Measurements from ENCODE around the gene PSMF1.
"Not testable (repeated sequence)": the region's sequence is repeated elsewhere in the genome, so short reads cannot be mapped to it uniquely, and the experiment has no call there.

The PSMF1 gene

DNA sequence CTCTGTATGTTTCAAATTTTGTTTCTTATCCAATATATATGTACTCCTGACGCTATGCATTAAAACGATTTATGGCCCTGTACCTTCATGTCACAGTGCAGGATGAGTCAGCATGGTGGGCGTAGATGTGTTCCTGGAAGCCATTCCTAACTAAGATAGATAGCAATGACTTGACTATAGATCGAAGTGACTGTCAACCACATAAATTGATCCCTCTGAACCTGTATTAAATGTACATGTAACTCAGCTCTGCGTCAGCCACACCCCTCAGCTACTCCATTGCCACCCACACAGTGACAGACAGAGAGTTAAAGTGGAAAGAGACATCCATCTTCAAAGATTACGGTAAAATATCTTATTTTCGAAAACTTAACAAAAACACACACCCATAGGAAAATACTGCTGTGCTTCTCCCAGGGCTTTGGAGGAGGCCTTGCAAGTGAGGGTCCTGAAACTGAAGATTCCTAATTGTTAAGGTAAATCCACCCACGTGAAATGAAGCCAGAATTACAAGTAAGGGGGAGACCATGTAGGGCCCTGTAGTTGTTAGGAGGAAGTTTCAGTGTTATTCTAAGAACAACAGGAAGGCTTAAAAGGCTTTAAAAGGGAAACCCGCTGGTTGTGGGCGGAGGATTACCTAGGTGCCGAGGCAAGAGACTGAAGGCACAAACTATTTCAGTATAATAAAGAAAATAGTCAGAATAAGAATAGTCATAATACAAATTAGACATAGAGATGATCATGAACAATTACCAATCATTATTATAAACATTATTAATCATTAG, 97.2 kb downstream of the PSMF1 start:
- no peak for DNase-seq (ENCODE audit: low read depth)

DNA sequence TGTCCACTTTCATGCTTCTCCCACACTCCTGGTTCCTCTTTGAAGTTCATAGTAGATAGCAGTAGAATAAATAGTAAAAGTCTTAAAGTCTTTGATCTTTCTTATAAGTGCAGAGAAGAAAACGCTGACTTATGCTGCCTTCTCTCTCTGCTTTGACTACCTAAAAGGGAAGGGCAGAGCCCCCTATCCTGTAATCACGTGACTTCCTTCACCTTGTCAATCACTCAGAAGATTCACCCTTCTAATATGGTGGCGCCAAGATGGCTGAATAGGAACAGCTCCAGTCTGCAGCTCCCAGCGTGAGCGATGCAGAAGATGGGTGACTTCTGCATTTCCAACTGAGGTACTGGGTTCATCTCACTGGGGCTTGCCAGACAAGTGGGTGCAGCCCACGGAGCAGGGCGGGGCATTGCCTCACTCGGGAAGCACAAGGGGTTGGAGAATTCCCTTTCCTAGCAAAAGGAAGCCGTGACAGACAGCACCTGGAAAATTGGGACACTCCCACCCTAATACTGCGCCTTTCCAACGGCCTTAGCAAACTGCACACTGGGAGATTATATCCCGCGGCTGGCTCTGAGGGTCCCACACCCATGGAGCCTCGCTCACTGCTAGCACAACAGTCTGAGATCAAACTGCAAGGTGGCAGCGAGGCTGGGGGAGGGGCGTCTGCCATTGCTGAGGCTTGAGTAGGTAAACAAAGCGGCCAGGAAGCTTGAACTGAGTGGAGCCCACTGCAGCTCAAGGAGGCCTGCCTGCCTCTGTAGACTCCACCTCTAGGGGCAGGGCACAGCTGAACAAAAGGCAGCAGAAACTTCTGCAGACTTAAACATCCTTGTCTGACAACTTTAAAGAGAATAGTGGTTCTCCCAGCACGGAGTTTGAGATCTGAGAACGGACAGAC, 98.4 kb downstream of the PSMF1 start:
- not testable (repeated sequence) for DNase-seq (ENCODE audit: low read depth)
